Esophagus squamous epithelium (tissue), 5 donors: ENCODE measurements around the gene ADAMTS2. TPM values are rescaled to one million over a fixed set of nuclear protein-coding genes. Genes with fewer than 3 reads are reported as not detected.

Experiments
- DNase-seq: peaks from one replicate; lab custom pipeline; 2025; lab: John Stamatoyannopoulos, UW
- H3K27ac ChIP-seq, 4 donors: fragments of 200-600 bp; sonication (generic); one replicate each; pipeline ENCODE4 v1.5.1; 2016 to 2019; ENCODE audit warnings: mild to moderate bottlenecking in 1 of 4
- H3K27me3 ChIP-seq, 4 donors: fragments of 200-600 bp; sonication (generic); 1 replicate in 3 of 4; 2 replicates in 1 of 4; pipeline versions ENCODE4 v1.5.1 to v1.6.0; 2017 to 2021; ENCODE audit warnings: antibody characterized with exemption in 1 of 4
- H3K36me3 ChIP-seq, 3 donors: fragments of 200-600 bp; sonication (generic); one replicate each; pipeline ENCODE4 v1.5.1; 2016 to 2019
- H3K4me1 ChIP-seq, 3 donors: fragments of 200-600 bp; sonication (generic); one replicate each; pipeline ENCODE4 v1.5.1; 2017 to 2019
- H3K4me3 ChIP-seq, 4 donors: fragments of 200-600 bp; sonication (generic); 1 replicate in 3 of 4; 2 replicates in 1 of 4; pipeline ENCODE4 v1.5.1; 2016 to 2019; ENCODE audit warnings: mild to moderate bottlenecking in 2 of 4, moderate library complexity in 1 of 4
- H3K9me3 ChIP-seq, 3 donors: fragments of 200-600 bp; sonication (generic); one replicate each; pipeline ENCODE4 v1.5.1; 2016 to 2019
- CTCF ChIP-seq, 6 experiments: fragments of 450-650 bp in 4 of 6; fragments of 200-600 bp in 2 of 6; sonication (generic) in 2 of 6; IDR thresholded peaks; one replicate each; pipeline ENCODE4 v1.5.1; 2016 to 2019; ENCODE audit warnings: antibody characterized with exemption in 6 of 6, mild to moderate bottlenecking in 4 of 6, moderate library complexity in 4 of 6
- POLR2A ChIP-seq, 4 donors: fragments of 450-650 bp; IDR thresholded peaks; one replicate each; pipeline ENCODE4 v1.6.1; 2017; ENCODE audit warnings: antibody characterized with exemption in 4 of 4, mild to moderate bottlenecking in 4 of 4, moderate library complexity in 3 of 4
- WGBS, 2 donors: methylation state at CpG; one replicate each; pipeline ENCODE4 v1.1.5; 2018; 5-methylcytosine and 5-hydroxymethylcytosine counted together
- intact Hi-C: fragments of 100-400 bp; cut with DNase I; formaldehyde crosslinking; loops from one replicate; pipeline ENCODE4 v1.15.0; 2022
- total RNA-seq, 4 donors: library from RNA; depleted of rRNA; stranded (reverse); fragments of >200 nt; gene quantifications; one replicate each; pipeline ENCODE4 v1.1.0, GENCODE V29; 2016
- donor health status: DM: yes; HTN: yes; CAD: no.

Gene ADAMTS2
- total RNA-seq, 4 donors from 2014 or later = 1.3 to 10.3 (median 5.2) TPM

- WGBS, 2 donors = 63% methylated on average over 2 of the region's 2 CpGs
- intact Hi-C loops = no loop called here
- TF ChIP-seq POLR2A (IDR thresholded peaks at IDR 0.05) (no peak), CTCF (IDR thresholded peaks at IDR 0.05) (no peak)
- no peaks in the 10 kb centered on the region for H3K36me3 ChIP-seq
- H3K9me3 ChIP-seq = no peaks in the 10 kb centered on the region
- H3K4me3 ChIP-seq = no peak overlapping the region
- no peaks in the 10 kb centered on the region for H3K27me3 ChIP-seq
- DNase-seq = no peak
- H3K4me1 ChIP-seq = peaks cover 0 to 12% (median 0%) of the 10 kb centered on the region in 3 donors
- H3K27ac ChIP-seq = no peak overlapping the region
These were observed 129.7 kb downstream of the ADAMTS2 start for GRCh38 chr5:179215576-179215975.

- no peak for DNase-seq
These were observed 130.6 kb downstream of the ADAMTS2 start for GRCh38 chr5:179214678-179215077.

DNA sequence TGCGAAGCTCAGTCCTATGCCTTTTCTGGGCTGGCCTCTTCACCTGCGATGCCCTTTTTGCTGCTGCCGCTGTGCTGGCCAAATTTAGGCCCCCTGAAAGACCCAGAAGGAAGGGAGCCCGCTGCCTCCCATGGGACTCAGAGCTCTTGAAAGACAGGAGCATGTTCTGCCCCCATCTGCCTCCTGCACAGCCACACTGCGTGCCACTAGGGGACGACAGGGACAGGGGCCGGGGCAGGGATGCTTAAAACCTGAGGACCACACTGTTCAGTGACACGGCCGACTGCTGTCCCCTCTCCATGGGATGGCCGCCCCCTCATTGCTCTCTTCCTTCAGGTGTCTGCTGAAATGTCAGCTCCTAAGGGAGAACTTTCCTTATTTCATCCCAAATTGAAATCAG is 132.4 kb downstream of the ADAMTS2 start:
- H3K36me3 ChIP-seq = no peaks in the 10 kb centered on the region
- 95% methylated on average over 5 of the region's 10 CpGs; no CpG with 5 or more reads in 1 of the 2 donors for WGBS, 2 donors
- H3K27ac ChIP-seq = no peak overlapping the region
- H3K4me3 ChIP-seq = no peak overlapping the region
- no peaks in the 10 kb centered on the region for H3K9me3 ChIP-seq
- H3K4me1 ChIP-seq = peaks cover 0 to under 1% (median 0%) of the 10 kb centered on the region in 3 donors
- peaks cover 0 to 5% (median 0%) of the 10 kb centered on the region in 4 donors for H3K27me3 ChIP-seq
- no peak for DNase-seq
- peak in 1 of 6 experiments; percentile 17 for TF ChIP-seq CTCF (IDR thresholded peaks at IDR 0.05)
- TF ChIP-seq POLR2A (IDR thresholded peaks at IDR 0.05) = no peak
- intact Hi-C loops = no loop called here

More at GRCh38 chr5:179214678-179215077, 130.6 kb downstream of the ADAMTS2 start:
- Histone ChIP-seq H3K36me3 (no peaks in the 10 kb centered on the region), H3K27ac (no peak overlapping the region), H3K4me1 (peaks cover 0 to 12% (median 0%) of the 10 kb centered on the region in 3 donors), H3K4me3 (no peak overlapping the region), H3K9me3 (no peaks in the 10 kb centered on the region), H3K27me3 (peaks cover 0 to 5% (median 0%) of the 10 kb centered on the region in 4 donors)
- intact Hi-C loops = no loop called here
- TF ChIP-seq CTCF (IDR thresholded peaks at IDR 0.05) (no peak), POLR2A (IDR thresholded peaks at IDR 0.05) (no peak)
- 84 to 93% methylated on average over 7 of the region's 7 CpGs for WGBS, 2 donors

DNA sequence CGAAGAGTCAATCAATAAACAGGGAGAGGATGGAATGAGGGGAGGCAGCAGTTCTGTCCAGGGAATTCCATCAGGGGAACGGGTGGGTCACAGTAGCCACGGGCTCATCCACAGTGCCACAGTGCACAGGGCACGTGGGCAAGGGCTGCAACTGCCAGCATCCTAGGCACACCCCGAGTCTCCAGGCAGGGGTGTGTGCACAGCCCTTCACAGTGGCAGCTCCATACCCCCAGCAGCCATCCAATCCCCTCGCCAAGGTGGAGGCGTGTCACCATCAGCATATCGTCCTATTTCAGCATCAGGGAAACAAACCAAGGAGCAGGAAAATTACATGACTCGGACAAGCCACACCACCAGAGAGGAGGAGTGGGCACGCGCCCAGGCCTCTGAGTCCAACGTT is 133.6 kb downstream of the ADAMTS2 start:
- DNase-seq = no peak
- no peak for TF ChIP-seq CTCF (IDR thresholded peaks at IDR 0.05)
- no peak for TF ChIP-seq POLR2A (IDR thresholded peaks at IDR 0.05)
- Histone ChIP-seq H3K27ac (no peak overlapping the region), H3K4me3 (no peak overlapping the region), H3K4me1 (no peaks in the 10 kb centered on the region), H3K36me3 (no peaks in the 10 kb centered on the region), H3K9me3 (no peaks in the 10 kb centered on the region), H3K27me3 (peaks cover 0 to 5% (median 0%) of the 10 kb centered on the region in 4 donors)
- 74 to 82% methylated on average over 3 to 11 of the region's 12 CpGs for WGBS, 2 donors
- intact Hi-C loops = no loop called here

GRCh38 chr5:179211068-179211467 is 134.2 kb downstream of the ADAMTS2 start:
- intact Hi-C loops = no loop called here
- TF ChIP-seq CTCF (IDR thresholded peaks at IDR 0.05) = no peak
- no peak for TF ChIP-seq POLR2A (IDR thresholded peaks at IDR 0.05)
- peaks cover 0 to 5% (median 0%) of the 10 kb centered on the region in 4 donors for H3K27me3 ChIP-seq
- no peak overlapping the region for H3K4me3 ChIP-seq
- H3K36me3 ChIP-seq = no peaks in the 10 kb centered on the region
- H3K27ac ChIP-seq = no peak overlapping the region
- no peaks in the 10 kb centered on the region for H3K9me3 ChIP-seq
- WGBS, 2 donors = no CpG with 5 or more reads among the region's 3 CpGs
- no peak for DNase-seq
- no peaks in the 10 kb centered on the region for H3K4me1 ChIP-seq
